PC-9 (cell line): ENCODE data around the gene E4F1.

Experiments
- EZH2 ChIP-seq: fragments of 200-600 bp; sonication (generic); IDR thresholded peaks from 2 replicates; pipeline ENCODE4 v1.8.0; 2017; ENCODE audit warnings: antibody characterized with exemption, low read depth
- TF ChIP-seq, protein P1 (sequence below): fragments of 200-600 bp; sonication (generic); conservative IDR thresholded peaks from 2 replicates; pipeline ENCODE4 v1.6.1; 2017; ENCODE audit warnings: mixed run types, antibody characterized with exemption, mild to moderate bottlenecking, moderate library complexity

DNA sequence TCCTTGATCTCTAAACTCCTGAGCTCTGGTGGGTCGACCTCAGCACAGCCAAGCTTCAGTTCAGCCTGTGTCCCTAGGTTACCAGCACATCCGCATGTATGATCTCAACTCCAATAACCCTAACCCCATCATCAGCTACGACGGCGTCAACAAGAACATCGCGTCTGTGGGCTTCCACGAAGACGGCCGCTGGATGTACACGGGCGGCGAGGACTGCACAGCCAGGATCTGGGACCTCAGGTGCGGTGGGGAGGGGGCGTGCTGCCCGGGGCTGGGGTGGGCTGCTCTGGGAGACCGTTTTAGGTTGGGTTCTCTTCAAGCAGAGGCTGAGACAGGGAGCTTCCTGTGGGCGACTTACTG is 17.0 kb upstream of the E4F1 start:
- TF ChIP-seq, protein P1, sequence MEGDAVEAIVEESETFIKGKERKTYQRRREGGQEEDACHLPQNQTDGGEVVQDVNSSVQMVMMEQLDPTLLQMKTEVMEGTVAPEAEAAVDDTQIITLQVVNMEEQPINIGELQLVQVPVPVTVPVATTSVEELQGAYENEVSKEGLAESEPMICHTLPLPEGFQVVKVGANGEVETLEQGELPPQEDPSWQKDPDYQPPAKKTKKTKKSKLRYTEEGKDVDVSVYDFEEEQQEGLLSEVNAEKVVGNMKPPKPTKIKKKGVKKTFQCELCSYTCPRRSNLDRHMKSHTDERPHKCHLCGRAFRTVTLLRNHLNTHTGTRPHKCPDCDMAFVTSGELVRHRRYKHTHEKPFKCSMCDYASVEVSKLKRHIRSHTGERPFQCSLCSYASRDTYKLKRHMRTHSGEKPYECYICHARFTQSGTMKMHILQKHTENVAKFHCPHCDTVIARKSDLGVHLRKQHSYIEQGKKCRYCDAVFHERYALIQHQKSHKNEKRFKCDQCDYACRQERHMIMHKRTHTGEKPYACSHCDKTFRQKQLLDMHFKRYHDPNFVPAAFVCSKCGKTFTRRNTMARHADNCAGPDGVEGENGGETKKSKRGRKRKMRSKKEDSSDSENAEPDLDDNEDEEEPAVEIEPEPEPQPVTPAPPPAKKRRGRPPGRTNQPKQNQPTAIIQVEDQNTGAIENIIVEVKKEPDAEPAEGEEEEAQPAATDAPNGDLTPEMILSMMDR: no peak
- TF ChIP-seq EZH2: no peak
